Astrocyte of the hippocampus (primary cell): ENCODE data around the gene ZNRF3.
"Not testable (repeated sequence)": the region's sequence is repeated elsewhere in the genome, so short reads cannot be mapped to it uniquely, and the experiment has no call there.

ENCODE experiments used
- DNase-seq: peaks from one replicate; pipeline ENCODE4 v3.0.0; 2011; ENCODE audit warnings: low read depth, low spot score

The ZNRF3 gene

GRCh38 chr22:29037340-29037932, 154.1 kb downstream of the ZNRF3 start:
- DNase-seq, result no peak

DNA sequence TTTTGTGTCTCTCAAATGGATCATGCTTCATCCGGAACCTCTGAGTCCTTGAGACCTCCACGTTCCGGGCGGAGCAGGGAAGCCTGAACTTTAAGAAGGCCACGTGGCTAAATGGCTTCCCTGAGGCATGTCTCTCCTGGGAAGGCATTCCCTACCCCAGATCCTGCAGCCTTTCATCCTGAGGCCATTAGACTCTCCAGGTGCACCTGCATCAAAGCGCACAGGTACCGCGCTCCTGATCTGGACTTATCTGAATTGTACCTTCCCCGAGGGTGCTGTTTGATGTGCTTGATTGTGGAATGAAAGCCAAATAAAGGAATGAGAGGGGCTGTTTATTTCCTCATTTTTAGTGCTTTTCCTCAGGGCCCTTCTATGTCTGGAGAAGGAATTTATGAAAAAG, 155.8 kb downstream of the ZNRF3 start:
- no peak for DNase-seq

GRCh38 chr22:29039684-29040083, 156.3 kb downstream of the ZNRF3 start:
- DNase-seq, result not testable (repeated sequence)

GRCh38 chr22:29040385-29041275, 157.3 kb downstream of the ZNRF3 start:
- peak; percentile 95 for DNase-seq

DNA sequence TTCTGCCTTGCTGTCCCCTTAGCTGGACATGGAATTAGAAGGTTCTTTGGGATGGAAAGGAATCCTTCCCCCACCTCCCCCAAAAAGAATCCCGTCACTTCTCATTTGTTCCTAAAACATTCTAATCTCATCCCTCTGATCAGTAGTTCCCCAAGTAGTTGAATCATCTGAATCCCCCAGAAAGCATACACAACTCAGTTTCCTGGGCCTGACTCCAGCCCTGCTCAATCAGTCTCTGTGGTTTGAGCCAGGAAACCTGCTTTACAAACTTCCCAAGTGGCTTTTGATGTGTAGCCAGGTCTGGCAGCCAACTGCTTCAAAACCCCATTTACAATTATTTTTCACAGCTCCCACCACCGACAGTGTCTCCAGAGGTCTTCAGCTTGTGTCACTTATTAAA, 158.0 kb downstream of the ZNRF3 start:
- DNase-seq, result peak; percentile 92

DNA sequence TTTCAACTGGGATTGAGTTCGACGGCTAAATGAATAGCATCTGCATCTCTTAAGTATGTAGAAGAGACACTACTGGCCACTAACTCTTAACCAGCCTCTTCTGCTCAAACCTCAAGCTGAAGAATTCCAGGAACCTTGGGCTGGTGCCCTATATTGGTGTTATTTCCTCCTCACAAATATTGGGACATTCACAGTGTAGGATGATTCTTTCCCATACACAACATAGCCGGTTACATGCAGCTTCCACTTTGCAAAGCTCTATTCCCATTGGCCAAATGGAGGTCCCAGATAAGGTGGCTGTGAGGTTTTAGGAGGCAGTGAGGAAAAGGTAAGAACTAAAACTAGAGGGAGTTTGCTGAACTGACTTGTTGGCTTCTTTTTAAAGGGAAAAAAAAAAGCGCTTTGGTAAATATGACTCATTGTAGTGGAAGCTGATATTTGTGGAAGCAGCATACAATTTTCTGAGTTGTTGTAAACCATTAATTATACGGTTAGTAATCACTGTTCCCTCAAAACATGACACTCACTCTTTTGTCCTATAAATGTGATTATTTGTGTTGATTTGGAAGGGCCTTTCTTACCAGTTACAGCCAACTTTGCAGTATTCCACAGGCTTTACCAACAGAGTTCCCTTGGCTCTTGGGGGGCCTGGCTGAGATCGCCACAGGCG, 160.7 kb downstream of the ZNRF3 start:
- peak; percentile 78 for DNase-seq

DNA sequence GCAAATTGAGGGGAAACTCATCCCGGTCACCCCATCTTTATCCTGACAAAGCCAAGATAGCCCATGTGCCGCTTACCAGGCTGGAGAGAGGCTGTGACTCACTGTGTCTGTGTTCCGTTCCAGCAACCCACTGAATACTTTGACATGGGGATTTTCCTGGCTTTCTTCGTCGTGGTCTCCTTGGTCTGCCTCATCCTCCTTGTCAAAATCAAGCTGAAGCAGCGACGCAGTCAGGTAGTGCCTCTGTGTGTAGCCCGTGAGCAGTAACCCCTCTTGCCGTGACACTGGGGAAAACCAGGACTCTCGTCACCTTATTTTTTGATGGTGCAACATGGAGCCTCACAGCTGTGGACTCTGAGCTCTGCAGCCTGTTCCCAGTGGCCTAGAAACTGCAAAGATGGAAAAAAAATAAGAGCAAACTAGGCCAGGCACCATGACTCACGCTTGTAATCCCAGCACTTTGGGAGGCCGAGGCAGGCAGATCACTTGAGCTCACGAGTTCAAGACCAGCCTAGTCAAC, 161.3 kb downstream of the ZNRF3 start:
- peak; percentile 87 for DNase-seq

DNA sequence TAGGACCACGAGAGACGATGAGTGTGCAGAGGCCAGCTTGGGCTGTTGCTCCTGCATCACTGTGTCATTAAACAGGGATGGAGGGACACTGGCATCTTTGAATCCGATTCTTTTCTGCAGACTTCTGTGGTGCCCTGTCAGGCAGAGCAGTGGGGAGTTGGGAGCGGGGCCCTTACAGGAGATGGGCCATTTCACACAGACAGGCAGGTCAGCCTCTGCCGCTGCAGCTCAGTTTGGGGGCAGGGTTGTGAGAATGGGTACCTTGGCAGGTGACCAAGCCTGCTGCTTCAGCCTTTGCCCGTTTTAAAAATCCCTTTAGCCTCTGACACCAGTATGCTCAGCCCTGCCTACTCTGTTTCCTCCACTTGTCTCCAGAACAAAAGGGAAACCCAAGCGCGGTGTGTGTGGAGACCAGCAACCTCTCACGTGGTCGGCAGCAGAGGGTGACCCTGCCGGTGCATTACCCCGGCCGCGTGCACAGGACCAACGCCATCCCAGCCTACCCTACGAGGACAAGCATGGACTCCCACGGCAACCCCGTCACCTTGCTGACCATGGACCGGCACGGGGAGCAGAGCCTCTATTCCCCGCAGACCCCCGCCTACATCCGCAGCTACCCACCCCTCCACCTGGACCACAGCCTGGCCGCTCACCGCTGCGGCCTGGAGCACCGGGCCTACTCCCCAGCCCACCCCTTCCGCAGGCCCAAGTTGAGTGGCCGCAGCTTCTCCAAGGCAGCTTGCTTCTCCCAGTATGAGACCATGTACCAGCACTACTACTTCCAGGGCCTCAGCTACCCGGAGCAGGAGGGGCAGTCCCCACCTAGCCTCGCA, 165.7 kb downstream of the ZNRF3 start:
- DNase-seq, result no peak

DNA sequence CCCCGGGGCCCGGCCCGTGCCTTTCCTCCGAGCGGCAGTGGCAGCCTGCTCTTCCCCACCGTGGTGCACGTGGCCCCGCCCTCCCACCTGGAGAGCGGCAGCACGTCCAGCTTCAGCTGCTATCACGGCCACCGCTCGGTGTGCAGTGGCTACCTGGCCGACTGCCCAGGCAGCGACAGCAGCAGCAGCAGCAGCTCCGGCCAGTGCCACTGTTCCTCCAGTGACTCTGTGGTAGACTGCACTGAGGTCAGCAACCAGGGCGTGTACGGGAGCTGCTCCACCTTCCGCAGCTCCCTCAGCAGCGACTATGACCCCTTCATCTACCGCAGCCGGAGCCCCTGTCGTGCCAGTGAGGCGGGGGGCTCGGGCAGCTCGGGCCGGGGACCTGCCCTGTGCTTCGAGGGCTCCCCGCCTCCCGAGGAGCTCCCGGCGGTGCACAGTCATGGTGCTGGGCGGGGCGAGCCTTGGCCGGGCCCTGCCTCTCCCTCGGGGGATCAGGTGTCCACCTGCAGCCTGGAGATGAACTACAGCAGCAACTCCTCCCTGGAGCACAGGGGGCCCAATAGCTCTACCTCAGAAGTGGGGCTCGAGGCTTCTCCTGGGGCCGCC, 166.4 kb downstream of the ZNRF3 start:
- DNase-seq, result no peak

DNA sequence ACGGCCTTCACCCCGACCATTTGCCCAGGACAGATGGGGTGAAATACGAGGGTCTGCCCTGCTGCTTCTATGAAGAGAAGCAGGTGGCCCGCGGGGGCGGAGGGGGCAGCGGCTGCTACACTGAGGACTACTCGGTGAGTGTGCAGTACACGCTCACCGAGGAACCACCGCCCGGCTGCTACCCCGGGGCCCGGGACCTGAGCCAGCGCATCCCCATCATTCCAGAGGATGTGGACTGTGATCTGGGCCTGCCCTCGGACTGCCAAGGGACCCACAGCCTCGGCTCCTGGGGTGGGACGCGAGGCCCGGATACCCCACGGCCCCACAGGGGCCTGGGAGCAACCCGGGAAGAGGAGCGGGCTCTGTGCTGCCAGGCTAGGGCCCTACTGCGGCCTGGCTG, 167.1 kb downstream of the ZNRF3 start:
- DNase-seq, result no peak

- DNase-seq, result no peak
Observed at GRCh38 chr22:29053048-29053702, 169.8 kb downstream of the ZNRF3 start.

DNA sequence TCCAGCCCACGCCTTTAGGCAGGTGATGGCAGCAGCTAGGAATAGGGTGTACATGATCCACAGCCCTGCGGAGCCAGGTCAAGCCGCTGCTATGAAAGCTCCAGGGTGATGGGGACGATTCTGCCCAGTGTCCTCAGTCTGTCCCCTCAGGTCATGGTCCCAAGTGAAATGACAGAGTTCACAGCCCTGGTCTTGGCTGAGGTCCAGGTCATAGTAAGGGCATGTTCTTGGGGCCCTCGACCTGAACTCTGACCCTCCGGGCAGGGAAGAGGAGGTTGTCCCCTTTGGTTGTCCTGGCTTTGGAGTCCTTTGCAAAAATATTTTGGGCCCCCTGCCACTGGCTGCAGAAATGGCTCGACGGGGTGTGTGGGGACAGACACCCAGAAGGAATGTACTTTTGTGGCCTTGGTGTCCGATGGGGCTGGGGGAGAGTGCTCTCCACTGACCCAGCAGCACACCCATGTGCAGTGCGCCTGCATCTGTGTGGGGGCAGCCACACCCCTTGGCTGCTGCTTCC, 170.9 kb downstream of the ZNRF3 start:
- no peak for DNase-seq

- no peak for DNase-seq
Observed at GRCh38 chr22:29055192-29055830, 171.9 kb downstream of the ZNRF3 start.

DNA sequence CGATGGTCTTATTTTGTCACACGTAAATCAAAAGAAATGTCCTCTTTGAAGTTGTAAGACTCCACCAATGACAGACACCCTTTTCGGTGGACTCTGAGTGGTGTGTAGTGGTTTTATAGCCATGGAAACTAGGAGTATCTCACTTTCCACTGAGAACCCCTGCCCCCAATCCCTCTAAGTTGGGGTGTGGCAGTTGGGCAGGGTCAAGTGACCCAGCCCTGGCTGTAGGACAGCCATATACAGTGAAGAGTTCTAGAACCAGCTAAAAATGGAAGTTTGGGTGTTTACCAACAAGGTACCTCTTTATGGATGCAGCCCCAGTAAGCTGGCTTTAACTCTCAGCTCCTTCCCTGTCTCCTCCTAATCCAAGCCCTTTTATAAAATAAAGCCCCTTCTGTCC, 173.1 kb downstream of the ZNRF3 start:
- DNase-seq, result no peak

DNA sequence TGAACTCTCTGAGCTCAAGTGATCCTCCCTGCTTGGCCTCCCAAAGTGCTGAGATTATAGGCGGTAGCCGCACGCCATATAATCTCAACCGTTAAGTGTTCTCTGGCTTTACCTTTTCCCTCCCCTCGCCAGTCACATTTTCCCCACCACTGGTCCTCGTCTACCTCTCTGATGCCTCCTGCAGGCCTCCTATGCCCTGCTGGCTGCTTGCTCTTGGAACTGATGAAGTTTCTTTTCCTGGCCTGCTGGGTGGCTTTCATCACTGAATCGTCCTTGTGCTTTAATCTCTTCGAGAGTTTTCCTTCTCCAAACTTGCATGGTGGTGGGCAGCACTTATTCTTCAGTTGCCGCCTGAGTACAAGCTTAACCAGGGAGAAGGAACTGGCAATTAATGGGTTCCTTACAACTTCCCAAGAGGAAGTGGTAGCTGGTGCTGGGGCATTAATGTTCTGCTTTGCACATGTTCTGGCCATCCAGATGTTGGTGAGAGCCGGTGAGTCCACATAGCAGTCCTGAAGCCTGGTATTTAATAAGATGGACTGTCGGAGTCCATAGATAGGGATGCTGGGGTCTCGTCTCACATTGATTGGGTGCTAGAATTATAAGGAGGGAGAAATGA, 177.0 kb downstream of the ZNRF3 start:
- no peak for DNase-seq

DNA sequence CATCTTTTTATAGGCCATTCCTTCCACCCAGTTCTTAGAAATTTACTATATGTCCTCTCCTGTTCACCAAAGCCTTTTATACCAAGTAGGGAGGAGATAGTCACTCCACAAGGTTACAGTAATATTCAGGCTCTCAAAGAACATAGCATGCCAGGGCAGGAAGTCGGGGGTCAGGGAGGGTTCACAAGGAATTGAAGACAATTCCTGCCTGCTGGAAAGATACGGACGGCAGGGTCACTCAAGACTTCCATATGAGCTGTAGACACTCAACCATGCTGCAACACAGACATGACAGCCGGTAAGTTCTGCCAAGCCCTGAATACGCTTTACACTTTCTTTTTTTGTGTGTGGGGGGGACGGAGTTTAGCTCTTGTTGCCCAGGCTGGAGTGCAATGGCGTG, 177.6 kb downstream of the ZNRF3 start:
- DNase-seq, result no peak

DNA sequence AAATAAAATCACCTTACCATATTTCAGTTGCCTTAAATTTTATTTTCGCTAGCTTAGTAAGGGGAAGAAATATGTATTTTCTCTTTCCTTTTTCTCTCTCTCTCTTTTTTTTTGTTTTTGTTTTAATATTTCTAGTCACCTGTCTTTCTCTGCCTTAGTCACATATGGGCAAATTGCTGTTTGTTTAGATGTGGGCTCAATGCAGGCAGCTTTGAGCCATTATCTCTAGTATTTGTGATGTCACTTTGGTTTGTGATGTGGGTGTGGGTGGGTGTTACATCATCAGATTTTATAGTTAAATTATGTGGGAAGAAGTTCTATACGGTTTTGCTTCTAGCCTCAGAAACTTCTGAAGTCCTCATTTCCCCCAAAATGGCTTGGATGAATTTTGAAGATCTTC, 178.4 kb downstream of the ZNRF3 start, which contains the start of gene C22orf31:
Gene C22orf31 (minus strand): TSS at position 59 of the 400 bp plus-strand sequence. CDS start 39 bp downstream, at position 20.
- DNase-seq, result no peak

- peak; percentile 50 for DNase-seq
Observed at GRCh38 chr22:29062286-29062821, 179.0 kb downstream of the ZNRF3 start.
